Measurements from ENCODE around the gene MGST2.

MGST2 gene

GRCh38 chr4:139728840-139729239 lies 63.2 kb downstream of the MGST2 start:
- no peak for TF ChIP-seq FOXM1 (IDR thresholded peaks at IDR 0.05; ENCODE audit: borderline replicate concordance, low read depth)
- no peak for TF ChIP-seq USF1 (IDR thresholded peaks at IDR 0.05)
- no peak for TF ChIP-seq NFIC (IDR thresholded peaks at IDR 0.05)
- TF ChIP-seq CREB1 (IDR thresholded peaks at IDR 0.05; ENCODE audit: low read depth) = no peak
- no peak for TF ChIP-seq ZBTB7A (IDR thresholded peaks at IDR 0.05; ENCODE audit: low read depth)
- no peak for TF ChIP-seq TAF1 (IDR thresholded peaks at IDR 0.05; ENCODE audit: low read depth)
- TF ChIP-seq EP300 (IDR thresholded peaks at IDR 0.05; ENCODE audit: borderline replicate concordance) = no peak
- no peak for TF ChIP-seq RAD21 (IDR thresholded peaks at IDR 0.05; ENCODE audit: low read depth)
- no peak for TF ChIP-seq CEBPB (IDR thresholded peaks at IDR 0.05)
- no peak for TF ChIP-seq TCF12 (IDR thresholded peaks at IDR 0.05; ENCODE audit: low read depth)
- TF ChIP-seq REST (IDR thresholded peaks at IDR 0.05; ENCODE audit: low read depth) = no peak
- TF ChIP-seq EGR1 (IDR thresholded peaks at IDR 0.05) = no peak
- TF ChIP-seq YY1 (IDR thresholded peaks at IDR 0.05; ENCODE audit: low read depth) = no peak
- no peak for TF ChIP-seq TEAD4 (IDR thresholded peaks at IDR 0.05)
- TF ChIP-seq MAX (IDR thresholded peaks at IDR 0.05) = no peak

GRCh38 chr4:139732991-139733570 lies 67.5 kb downstream of the MGST2 start:
- TF ChIP-seq MAX (IDR thresholded peaks at IDR 0.05) (no peak), TCF12 (IDR thresholded peaks at IDR 0.05; ENCODE audit: low read depth) (no peak), FOXM1 (IDR thresholded peaks at IDR 0.05; ENCODE audit: borderline replicate concordance, low read depth) (no peak), ZBTB7A (IDR thresholded peaks at IDR 0.05; ENCODE audit: low read depth) (no peak), TAF1 (IDR thresholded peaks at IDR 0.05; ENCODE audit: low read depth) (no peak), CREB1 (IDR thresholded peaks at IDR 0.05; ENCODE audit: low read depth) (no peak), NFIC (IDR thresholded peaks at IDR 0.05) (no peak), YY1 (IDR thresholded peaks at IDR 0.05; ENCODE audit: low read depth) (no peak), RAD21 (IDR thresholded peaks at IDR 0.05; ENCODE audit: low read depth) (no peak), REST (IDR thresholded peaks at IDR 0.05; ENCODE audit: low read depth) (no peak)

GRCh38 chr4:139734201-139734874 lies 68.7 kb downstream of the MGST2 start:
- TF ChIP-seq EGR1 (IDR thresholded peaks at IDR 0.05) (no peak), MAX (IDR thresholded peaks at IDR 0.05) (no peak), REST (IDR thresholded peaks at IDR 0.05; ENCODE audit: low read depth) (no peak), ZBTB7A (IDR thresholded peaks at IDR 0.05; ENCODE audit: low read depth) (no peak), CREB1 (IDR thresholded peaks at IDR 0.05; ENCODE audit: low read depth) (no peak), CEBPB (IDR thresholded peaks at IDR 0.05) (no peak), FOXM1 (IDR thresholded peaks at IDR 0.05; ENCODE audit: borderline replicate concordance, low read depth) (no peak), TAF1 (IDR thresholded peaks at IDR 0.05; ENCODE audit: low read depth) (no peak), RAD21 (IDR thresholded peaks at IDR 0.05; ENCODE audit: low read depth) (no peak), NFIC (IDR thresholded peaks at IDR 0.05) (no peak), YY1 (IDR thresholded peaks at IDR 0.05; ENCODE audit: low read depth) (no peak)

GRCh38 chr4:139734875-139735380 lies 69.3 kb downstream of the MGST2 start:
- TF ChIP-seq MAX (IDR thresholded peaks at IDR 0.05) (peak; percentile 90), ZBTB7A (IDR thresholded peaks at IDR 0.05; ENCODE audit: low read depth) (0 out of 2 replicates have a peak, but pooled peaks have one; percentile 53), EP300 (IDR thresholded peaks at IDR 0.05; ENCODE audit: borderline replicate concordance) (no peak), RAD21 (IDR thresholded peaks at IDR 0.05; ENCODE audit: low read depth) (peak; percentile 64; the same call in 1 of the 2 replicates)
